Motor neuron (in vitro differentiated cells): ENCODE data around the gene ARAP3. TPM values are rescaled to one million over a fixed set of nuclear protein-coding genes. Genes with fewer than 3 reads are reported as not detected.
"Not testable (repeated sequence)": the region's sequence is repeated elsewhere in the genome, so short reads cannot be mapped to it uniquely, and the experiment has no call there.

ENCODE experiments used
- ATAC-seq, 8 experiments: fragments of 200-7000 bp; cut with Tn5 transposase; replicated peaks in 6 of 8; 2 replicates each; pipeline ENCODE4 v1.8.0; 2021; ENCODE audit warnings: mild to moderate bottlenecking in 8 of 8, moderate library complexity in 8 of 8
- H3K27ac ChIP-seq, 2 donors: fragments of 250-450 bp; sonication (Bioruptor Pico); 2 replicates each; pipeline ENCODE4 v1.9.0; 2021; ENCODE audit warnings: antibody characterized with exemption in 2 of 2, mild to moderate bottlenecking in 2 of 2, moderate library complexity in 1 of 2
- H3K4me1 ChIP-seq, 2 donors: fragments of 250-450 bp; sonication (Bioruptor Pico); replicated peaks in 1 of 2; 2 replicates each; pipeline ENCODE4 v1.6.1; 2021; ENCODE audit warnings: antibody characterized with exemption in 2 of 2, mild to moderate bottlenecking in 2 of 2, moderate library complexity in 1 of 2
- H3K4me3 ChIP-seq, 5 donors: fragments of 250-450 bp; sonication (Bioruptor Pico); 2 replicates each; pipeline ENCODE4 v1.9.0; 2021; ENCODE audit warnings: antibody characterized with exemption in 5 of 5, mild to moderate bottlenecking in 5 of 5, moderate library complexity in 4 of 5
- WGBS, 10 experiments: fragments of 450-650 bp; shearing (Covaris generic); methylation state at CpG; one replicate each; pipeline ENCODE4 v1.0.0; 2022; 5-methylcytosine and 5-hydroxymethylcytosine counted together
- in situ Hi-C, 9 experiments: fragments of 400-800 bp; cut with MboI; loops; one replicate each; pipeline ENCODE4 v1.15.0; 2021; ENCODE audit warnings: low sequenced_read_pairs in 9 of 9, low pct_unique_long_range_greater_than_20kb in 2 of 9; ENCODE audit not compliant: unreplicated experiment in 9 of 9
- total RNA-seq, 8 experiments: library from RNA; unstranded; fragments of 300-600 nt; gene quantifications; 2 replicates each; pipeline versions ENCODE4 v1.2.3 to v1.2.4, GENCODE V29; 2022

ARAP3 gene, protein sequence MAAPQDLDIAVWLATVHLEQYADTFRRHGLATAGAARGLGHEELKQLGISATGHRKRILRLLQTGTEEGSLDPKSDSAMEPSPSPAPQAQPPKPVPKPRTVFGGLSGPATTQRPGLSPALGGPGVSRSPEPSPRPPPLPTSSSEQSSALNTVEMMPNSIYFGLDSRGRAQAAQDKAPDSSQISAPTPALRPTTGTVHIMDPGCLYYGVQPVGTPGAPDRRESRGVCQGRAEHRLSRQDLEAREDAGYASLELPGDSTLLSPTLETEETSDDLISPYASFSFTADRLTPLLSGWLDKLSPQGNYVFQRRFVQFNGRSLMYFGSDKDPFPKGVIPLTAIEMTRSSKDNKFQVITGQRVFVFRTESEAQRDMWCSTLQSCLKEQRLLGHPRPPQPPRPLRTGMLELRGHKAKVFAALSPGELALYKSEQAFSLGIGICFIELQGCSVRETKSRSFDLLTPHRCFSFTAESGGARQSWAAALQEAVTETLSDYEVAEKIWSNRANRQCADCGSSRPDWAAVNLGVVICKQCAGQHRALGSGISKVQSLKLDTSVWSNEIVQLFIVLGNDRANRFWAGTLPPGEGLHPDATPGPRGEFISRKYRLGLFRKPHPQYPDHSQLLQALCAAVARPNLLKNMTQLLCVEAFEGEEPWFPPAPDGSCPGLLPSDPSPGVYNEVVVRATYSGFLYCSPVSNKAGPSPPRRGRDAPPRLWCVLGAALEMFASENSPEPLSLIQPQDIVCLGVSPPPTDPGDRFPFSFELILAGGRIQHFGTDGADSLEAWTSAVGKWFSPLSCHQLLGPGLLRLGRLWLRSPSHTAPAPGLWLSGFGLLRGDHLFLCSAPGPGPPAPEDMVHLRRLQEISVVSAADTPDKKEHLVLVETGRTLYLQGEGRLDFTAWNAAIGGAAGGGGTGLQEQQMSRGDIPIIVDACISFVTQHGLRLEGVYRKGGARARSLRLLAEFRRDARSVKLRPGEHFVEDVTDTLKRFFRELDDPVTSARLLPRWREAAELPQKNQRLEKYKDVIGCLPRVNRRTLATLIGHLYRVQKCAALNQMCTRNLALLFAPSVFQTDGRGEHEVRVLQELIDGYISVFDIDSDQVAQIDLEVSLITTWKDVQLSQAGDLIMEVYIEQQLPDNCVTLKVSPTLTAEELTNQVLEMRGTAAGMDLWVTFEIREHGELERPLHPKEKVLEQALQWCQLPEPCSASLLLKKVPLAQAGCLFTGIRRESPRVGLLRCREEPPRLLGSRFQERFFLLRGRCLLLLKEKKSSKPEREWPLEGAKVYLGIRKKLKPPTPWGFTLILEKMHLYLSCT (N-terminal part only)
- total RNA-seq: 1 to 10 TPM in 7 of 8 experiments, under 1 TPM in 1; 0.58 to 5.6 (median 2.7) TPM

DNA sequence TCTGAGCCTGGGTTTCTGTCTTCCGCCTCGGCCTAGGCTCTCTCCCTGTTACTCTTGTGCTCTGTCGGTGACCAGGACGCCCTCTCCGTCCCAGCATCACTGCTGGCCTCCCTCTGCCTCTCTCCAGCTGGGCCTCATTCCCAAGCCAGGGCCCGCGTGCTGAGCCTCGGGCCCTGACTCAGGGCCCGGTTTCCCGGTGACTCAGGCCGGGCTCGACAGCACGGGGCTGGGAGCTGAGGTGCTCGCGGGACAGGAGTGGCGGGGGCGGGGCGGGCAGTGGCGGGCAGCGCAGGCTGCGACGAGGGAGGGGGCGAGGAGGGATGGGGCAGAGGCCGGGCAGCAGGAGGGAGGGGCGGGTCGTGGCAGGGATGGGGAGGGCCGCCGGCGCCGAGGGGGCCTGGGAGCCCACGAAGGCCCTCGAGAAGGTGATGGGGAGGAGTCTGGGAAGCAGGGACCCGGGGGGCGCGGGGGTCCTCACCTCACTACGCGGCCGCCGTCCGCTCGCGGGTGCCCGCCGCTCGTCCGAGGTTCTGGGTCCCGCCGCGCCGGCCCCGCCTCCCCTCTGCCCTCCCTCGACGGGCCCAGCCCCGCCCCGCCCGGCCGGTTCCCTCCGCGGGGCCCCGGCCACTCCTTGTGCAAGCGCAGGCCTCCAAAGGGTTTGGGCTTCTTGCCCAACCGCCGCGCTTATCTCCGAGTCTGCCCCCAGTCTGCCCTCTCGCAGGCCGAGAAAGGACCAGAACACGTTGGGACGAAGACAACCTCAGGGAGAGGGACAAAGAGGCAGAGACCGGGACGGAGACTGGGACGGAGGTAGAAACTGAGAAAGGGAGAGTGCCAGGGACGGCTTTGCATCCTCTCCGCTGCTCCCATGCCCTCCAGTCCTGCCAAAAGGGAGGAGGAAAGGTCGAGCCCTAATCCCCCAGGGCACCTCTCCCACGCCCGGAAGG lies at the start of gene ARAP3:
Gene ARAP3 (minus strand): TSS at position 536 of the 947 bp plus-strand sequence. CDS start 1,744 bp downstream, outside the sequence.
- Histone ChIP-seq H3K27ac (peak within 1 kb of the TSS in 1 of 2 donors; percentile 33), H3K4me1 (peaks cover 25 to 29% of the 10 kb centered on the region in 2 donors), H3K4me3 (peak within 1 kb of the TSS in 3 of 5 donors; percentile 12 to 30 (median 13))
- ATAC-seq: peak; percentile 88 to 97 (median 90)
- in situ Hi-C loops: loop anchor here in 6 of 9 experiments (25.0 kb wide), 4 partner anchors 205 to 280 kb away; partner anchors contain the start of genes DELE1 (in 1 of the 6), PCDH1 (in 1 of the 6), PCDH12 (in 1 of the 6) and RNF14 (in 1 of the 6)
- WGBS, 10 experiments: 22 to 100% (median 48%) methylated on average over 1 to 12 of the region's 77 CpGs; no CpG with 5 or more reads in 3 of the 10 experiments

DNA sequence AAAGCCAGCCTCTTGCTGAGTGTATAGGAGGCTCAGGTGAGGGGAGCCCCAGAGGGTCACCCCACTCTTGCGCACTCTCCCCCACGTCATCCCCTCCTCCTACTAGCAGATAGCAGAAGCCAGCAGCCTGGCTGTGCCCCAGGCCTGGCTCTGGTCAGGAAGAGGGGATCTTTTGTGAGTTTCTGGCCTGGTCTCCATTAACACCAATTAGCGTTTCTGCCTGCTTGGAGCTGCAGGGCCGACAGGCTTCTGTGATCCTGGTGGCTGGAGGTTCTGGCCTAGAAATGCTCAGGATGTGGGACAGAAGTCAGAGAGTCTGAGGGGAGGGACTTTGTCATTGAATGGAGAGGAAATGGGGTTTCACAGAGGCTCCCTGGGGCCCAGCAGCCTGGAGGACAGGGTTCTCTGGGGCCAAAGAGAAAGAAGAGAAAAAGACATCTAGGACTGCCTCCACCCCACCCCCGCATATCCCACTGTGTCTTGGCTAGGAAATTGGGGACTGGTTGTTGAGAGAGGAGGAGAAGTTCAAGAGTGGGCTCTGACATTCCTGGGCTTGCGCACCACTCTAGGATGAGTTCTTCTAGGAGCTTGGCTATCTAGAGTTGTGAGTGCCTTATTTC lies 47.5 kb upstream of the ARAP3 start:
- in situ Hi-C loops: no loop called here
- Histone ChIP-seq H3K4me3 (no peak overlapping the region), H3K4me1 (peaks cover 0 to 6% of the 10 kb centered on the region in 2 donors), H3K27ac (no peak overlapping the region)
- no peak for ATAC-seq
- WGBS, 10 experiments: 40 to 100% (median 70%) methylated on average over 1 to 2 of the region's 6 CpGs; no CpG with 5 or more reads in 4 of the 10 experiments

DNA sequence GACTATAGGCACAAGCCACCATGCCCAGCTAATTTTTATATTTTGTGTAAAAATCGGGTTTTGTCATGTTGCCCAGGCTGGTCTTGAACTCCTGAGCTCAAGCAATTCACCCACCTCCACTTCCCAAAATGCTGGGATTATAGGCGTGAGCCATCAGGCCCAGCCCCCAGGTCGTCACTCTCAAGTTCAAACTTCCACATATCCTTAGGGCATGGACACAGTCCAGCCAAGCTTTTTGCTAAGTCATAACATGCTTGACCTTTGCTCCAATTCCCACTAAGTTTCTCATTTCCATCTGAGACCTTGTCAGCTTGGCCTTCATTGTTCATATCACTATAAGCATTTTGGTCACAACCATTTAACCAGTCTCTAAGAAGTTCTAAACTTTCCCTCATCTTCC lies 43.9 kb upstream of the ARAP3 start:
- ATAC-seq: peak in 2 of 8 experiments; percentile 13 to 60
- in situ Hi-C loops: no loop called here
- no peak overlapping the region for H3K4me3 ChIP-seq
- 20 to 90% (median 75%) methylated on average over 1 to 3 of the region's 3 CpGs; no CpG with 5 or more reads in 4 of the 10 experiments for WGBS, 10 experiments
- H3K27ac ChIP-seq: no peak overlapping the region
- H3K4me1 ChIP-seq: peaks cover 0 to 4% of the 10 kb centered on the region in 2 donors

DNA sequence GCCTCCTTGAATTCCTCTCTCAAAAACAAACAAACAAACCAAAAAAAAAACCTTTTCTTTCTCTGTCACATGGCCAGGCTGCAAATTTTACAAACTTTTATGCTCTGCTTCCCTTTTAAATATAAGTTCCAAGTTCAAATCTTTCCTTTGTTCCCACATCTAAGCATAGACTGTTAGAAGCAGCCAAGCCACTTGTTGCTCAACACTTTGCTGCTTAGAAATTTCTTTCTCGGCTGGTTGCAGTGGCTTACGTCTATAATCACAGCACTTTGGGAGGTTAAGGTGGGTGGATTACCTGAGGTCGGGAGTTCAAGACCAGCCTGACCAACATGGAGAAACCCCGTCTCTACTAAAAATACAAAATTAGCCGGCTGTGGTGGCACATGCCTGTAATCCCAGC lies 43.1 kb upstream of the ARAP3 start:
- H3K27ac ChIP-seq, ATAC-seq, in situ Hi-C loops, H3K4me3 ChIP-seq, H3K4me1 ChIP-seq: not testable (repeated sequence)
- WGBS, 10 experiments: 24 to 100% (median 91%) methylated on average over 1 to 3 of the region's 5 CpGs; no CpG with 5 or more reads in 4 of the 10 experiments

DNA sequence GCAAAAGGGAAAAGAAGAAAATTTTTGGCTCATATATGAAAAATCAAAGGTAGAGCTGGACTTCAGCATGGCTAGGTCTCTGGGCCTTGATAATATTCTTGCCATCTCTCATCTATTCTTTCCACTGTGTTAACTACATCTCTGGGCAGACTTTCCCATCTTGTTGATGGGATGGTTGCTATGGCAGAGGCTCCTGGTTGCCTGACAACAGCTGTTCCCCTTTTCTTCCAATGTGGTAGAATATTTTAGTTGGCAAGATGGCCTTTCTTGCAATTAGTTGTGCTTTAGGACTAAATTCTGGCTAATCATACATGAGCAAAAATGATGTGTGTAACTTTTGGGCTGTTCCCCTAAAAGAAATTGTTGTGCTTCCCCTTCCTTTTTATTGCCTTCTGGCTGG lies 40.2 kb upstream of the ARAP3 start:
- ATAC-seq: peak in 1 of 8 experiments; percentile 16
- Histone ChIP-seq H3K27ac (no peak overlapping the region), H3K4me3 (no peak overlapping the region), H3K4me1 (peaks cover 0 to 7% of the 10 kb centered on the region in 2 donors)
- in situ Hi-C loops: no loop called here

DNA sequence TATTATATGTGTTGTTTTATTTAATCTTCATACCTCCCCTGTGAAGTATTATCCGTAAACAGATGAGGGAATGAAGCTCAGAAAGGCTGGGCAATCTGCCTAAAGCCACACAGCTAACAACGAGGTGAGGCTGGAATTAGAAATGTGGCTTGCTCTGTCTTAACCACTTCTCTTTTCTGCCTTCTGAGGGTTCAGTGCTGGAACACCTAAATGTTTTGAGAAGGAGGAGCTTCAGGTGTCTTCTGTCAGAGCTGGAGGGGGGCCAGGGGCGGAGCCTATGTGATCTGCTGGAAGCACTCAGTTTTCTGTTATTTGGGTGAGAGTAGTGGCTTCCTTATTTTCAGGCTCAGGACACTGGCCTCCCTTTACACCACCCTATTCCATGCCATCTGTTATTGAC lies 35.0 kb upstream of the ARAP3 start:
- ATAC-seq: no peak
- in situ Hi-C loops: no loop called here
- no peak overlapping the region for H3K27ac ChIP-seq
- peaks cover 4 to 19% of the 10 kb centered on the region in 2 donors for H3K4me1 ChIP-seq
- no peak overlapping the region for H3K4me3 ChIP-seq
- 0 to 100% (median 86%) methylated on average over 1 to 2 of the region's 3 CpGs; no CpG with 5 or more reads in 4 of the 10 experiments for WGBS, 10 experiments

DNA sequence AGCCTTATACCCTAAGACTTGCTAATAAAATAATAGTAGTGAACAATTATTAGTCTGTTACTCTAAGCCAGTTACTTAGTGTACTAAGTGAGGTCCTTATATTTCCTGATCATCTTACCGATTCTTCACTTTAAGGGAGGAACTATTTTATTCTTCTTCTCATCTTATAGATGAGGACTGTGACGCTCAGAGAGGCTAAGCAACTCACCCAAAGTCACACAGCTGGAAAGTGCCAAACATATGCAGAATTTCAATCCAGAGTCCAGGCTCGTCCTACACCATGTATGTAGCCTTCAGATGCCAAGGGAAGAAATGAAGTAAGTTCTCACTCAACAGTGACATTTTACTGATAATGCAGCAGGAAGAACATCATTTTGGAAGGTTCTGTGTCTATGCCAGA lies 34.4 kb upstream of the ARAP3 start:
- in situ Hi-C loops: no loop called here
- 61 to 100% (median 88%) methylated on average over 1 to 3 of the region's 3 CpGs; no CpG with 5 or more reads in 2 of the 10 experiments for WGBS, 10 experiments
- no peak overlapping the region for H3K27ac ChIP-seq
- no peak overlapping the region for H3K4me3 ChIP-seq
- no peak for ATAC-seq
- H3K4me1 ChIP-seq: peaks cover 4 to 19% of the 10 kb centered on the region in 2 donors

DNA sequence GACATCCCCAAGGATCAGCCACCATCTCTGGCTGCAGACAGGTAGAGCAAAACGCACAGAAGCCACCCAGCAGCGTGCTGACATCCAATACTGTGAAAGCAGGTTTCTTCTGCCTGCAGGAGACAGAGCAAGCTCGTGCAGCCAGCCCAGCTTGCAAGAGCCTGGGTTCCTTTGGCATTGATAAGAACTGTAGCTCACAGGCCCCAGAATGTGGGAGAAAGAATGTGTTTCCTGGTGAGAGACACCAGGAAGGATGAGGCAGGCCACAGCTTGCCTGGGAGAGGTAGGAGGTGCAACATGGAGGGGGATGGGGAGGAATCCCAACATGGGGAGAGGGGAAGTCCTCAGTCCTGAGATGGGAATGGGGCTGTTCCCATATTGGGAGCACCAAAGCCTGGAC lies 34.0 kb upstream of the ARAP3 start:
- ATAC-seq: no peak
- peak overlapping the region in 1 of 2 donors; percentile 53 for H3K27ac ChIP-seq
- in situ Hi-C loops: no loop called here

DNA sequence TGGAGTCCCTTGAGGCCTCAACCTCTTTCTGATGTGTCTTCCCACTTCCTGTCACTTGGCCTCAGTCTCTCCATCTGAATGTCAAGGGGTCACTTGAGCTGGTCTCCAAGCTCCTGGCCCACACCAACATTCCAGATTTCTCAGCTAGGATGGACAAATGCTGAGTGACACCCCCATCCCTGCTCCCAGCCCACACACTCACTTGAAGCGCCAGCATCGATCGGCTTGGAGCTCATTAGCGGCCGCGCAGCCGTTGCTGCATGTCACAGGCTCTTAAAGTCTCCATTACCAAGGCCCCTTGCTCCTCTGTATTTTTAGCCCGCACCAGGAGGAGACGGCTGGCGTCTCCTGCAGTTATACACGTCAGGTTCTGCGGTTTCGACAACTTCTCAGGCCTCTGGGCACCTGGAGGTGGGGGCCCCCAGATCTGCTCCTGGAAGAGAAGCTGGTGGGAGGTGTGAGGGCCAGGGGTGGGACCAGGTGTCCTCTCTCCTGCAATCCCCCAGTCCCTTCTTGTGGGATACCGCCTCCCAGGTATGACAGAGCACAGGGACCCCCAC lies 33.4 kb upstream of the ARAP3 start:
- in situ Hi-C loops: no loop called here
- peak overlapping the region in 1 of 2 donors; percentile 53 for H3K27ac ChIP-seq
- WGBS, 10 experiments: 67 to 98% methylated on average over 3 to 6 of the region's 14 CpGs; no CpG with 5 or more reads in 8 of the 10 experiments
- H3K4me3 ChIP-seq: no peak overlapping the region
- peaks cover 4 to 22% of the 10 kb centered on the region in 2 donors for H3K4me1 ChIP-seq
- peak in 5 of 8 experiments; percentile 35 to 62 (median 53) for ATAC-seq

More for the DNA sequence above, 34.0 kb upstream of the ARAP3 start:
- H3K4me3 ChIP-seq: no peak overlapping the region
- H3K4me1 ChIP-seq: peaks cover 4 to 19% of the 10 kb centered on the region in 2 donors
- WGBS, 10 experiments: 24 to 100% (median 48%) methylated on average over 1 to 2 of the region's 3 CpGs; no CpG with 5 or more reads in 4 of the 10 experiments

DNA sequence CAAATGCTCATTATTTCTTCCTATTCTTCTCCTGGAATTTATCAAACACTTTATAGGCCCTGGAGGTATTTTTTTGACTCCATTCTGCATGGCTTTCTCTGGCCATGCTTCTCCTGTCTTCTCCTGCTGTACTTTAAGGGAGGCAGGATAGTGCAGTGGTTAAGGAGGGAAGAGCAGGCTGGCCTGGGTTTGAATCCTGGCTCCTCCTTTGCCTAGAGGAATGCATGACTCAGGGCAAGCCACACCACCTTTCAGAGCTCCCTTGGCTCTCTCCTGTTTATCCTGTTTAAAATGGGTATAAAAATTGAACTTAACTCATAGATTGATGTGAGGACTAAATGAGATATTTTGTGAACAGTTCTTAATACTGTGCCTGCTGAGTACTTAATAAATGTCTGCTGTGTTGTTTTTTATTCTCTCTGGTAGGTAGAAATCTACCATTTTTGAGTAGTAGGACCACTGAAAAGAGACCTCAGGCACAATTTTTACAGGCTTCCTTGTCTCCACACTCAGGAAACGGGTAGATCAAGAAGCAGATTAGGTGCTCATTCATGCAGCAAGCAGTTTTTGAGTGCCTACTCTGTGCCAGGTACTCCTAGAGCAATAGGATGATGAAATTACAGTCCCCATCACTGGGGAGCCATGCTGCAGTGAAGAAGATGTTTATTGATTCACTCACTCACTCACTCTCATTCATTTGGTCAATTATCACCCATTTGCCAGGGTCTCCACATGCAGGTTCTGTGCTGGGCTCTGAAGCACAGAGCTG lies 32.7 kb upstream of the ARAP3 start:
- in situ Hi-C loops: no loop called here
- peak overlapping the region in 1 of 2 donors; percentile 53 for H3K27ac ChIP-seq
- peak in 4 of 8 experiments; percentile 6 to 40 (median 38) for ATAC-seq
- peaks cover 4 to 29% of the 10 kb centered on the region in 2 donors for H3K4me1 ChIP-seq
- no peak overlapping the region for H3K4me3 ChIP-seq
- WGBS, 10 experiments: 29 to 89% (median 75%) methylated on average over 1 of the region's 1 CpG; no CpG with 5 or more reads in 5 of the 10 experiments
